PC-9 (cell line): ENCODE measurements around the gene TEX38.

Experiments
- CTCF ChIP-seq: fragments of 200-600 bp; sonication (generic); conservative IDR thresholded peaks from 2 replicates; pipeline ENCODE4 v1.6.1; 2017; ENCODE audit warnings: mixed run types, antibody characterized with exemption, mild to moderate bottlenecking, moderate library complexity
- EZH2 ChIP-seq: fragments of 200-600 bp; sonication (generic); IDR thresholded peaks from 2 replicates; pipeline ENCODE4 v1.8.0; 2017; ENCODE audit warnings: antibody characterized with exemption, low read depth

- TF ChIP-seq CTCF = no peak
- TF ChIP-seq EZH2 = no peak
These were observed 5.7 kb downstream of the TEX38 start for GRCh38 chr1:46677339-46677738.
